Body of pancreas (tissue), 4 donors: ENCODE results near the gene COPZ1.

ENCODE experiments used
- POLR2A ChIP-seq, 3 donors: fragments of 450-650 bp; IDR thresholded peaks; one replicate each; pipeline ENCODE4 v1.6.1; 2016; ENCODE audit warnings: antibody characterized with exemption in 3 of 3, mild to moderate bottlenecking in 2 of 3
- TF ChIP-seq, protein P1 (sequence below), 7 experiments: fragments of 450-650 bp in 4 of 7; fragments of 200-600 bp in 3 of 7; sonication (generic) in 3 of 7; IDR thresholded peaks; one replicate each; pipeline ENCODE4 v1.5.1; 2016 to 2019; ENCODE audit warnings: antibody characterized with exemption in 7 of 7

DNA sequence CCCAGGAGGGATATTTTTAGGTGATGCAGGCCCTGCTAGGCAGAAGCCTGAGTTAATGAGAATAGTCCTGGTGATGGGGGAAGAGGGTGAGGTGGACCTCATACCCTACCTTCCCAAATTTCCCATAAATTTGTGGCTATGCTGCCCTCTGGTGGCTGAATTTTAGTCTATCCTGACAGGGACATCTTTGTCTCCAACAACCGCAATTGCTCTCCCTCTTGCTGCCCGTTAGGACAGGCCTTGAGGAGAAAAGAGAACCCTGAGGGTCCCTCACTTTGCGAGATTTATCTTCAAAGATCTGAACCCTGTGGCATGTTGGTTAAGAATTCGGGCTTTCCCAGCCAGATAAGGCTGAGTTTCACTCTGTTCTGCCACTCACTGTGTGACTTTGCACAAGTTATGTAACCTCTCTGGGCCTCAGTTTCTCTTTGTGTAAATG lies 69.4 kb downstream of the COPZ1 start:
- TF ChIP-seq, protein P1, sequence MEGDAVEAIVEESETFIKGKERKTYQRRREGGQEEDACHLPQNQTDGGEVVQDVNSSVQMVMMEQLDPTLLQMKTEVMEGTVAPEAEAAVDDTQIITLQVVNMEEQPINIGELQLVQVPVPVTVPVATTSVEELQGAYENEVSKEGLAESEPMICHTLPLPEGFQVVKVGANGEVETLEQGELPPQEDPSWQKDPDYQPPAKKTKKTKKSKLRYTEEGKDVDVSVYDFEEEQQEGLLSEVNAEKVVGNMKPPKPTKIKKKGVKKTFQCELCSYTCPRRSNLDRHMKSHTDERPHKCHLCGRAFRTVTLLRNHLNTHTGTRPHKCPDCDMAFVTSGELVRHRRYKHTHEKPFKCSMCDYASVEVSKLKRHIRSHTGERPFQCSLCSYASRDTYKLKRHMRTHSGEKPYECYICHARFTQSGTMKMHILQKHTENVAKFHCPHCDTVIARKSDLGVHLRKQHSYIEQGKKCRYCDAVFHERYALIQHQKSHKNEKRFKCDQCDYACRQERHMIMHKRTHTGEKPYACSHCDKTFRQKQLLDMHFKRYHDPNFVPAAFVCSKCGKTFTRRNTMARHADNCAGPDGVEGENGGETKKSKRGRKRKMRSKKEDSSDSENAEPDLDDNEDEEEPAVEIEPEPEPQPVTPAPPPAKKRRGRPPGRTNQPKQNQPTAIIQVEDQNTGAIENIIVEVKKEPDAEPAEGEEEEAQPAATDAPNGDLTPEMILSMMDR (IDR thresholded peaks at IDR 0.05): peak; percentile 49 to 65 (median 55)
- TF ChIP-seq POLR2A (IDR thresholded peaks at IDR 0.05): no peak
